B cell (primary cell): ENCODE results near the gene CORO2B. TPM values are rescaled to one million over a fixed set of nuclear protein-coding genes. Genes with fewer than 3 reads are reported as not detected.

Experiments used
- ATAC-seq: fragments of 200-7000 bp; cut with Tn5 transposase; one replicate; pipeline ENCODE4 v1.10.0; 2021; ENCODE audit warnings: low read depth, mild to moderate bottlenecking, moderate number of reproducible peaks, moderate library complexity
- CTCF ChIA-PET: fragments of 350-600 bp; sonication (Branson Sonifier 250); formaldehyde crosslinking; loops from one replicate; lab custom pipeline; 2021; ENCODE audit warnings: antibody characterized with exemption, inconsistent platforms; lab: Charles Lee
- POLR2A ChIA-PET: fragments of 350-600 bp; sonication (Branson Sonifier 250); formaldehyde crosslinking; loops from one replicate; lab custom pipeline; 2021; ENCODE audit warnings: antibody characterized with exemption; lab: Charles Lee
- DNase-seq: peaks from one replicate; pipeline ENCODE4 v3.0.0; 2013
- H2AFZ ChIP-seq: 2 replicates; pipeline ENCODE4 v1.6.1; 2012; ENCODE audit warnings: mild to moderate bottlenecking, low read depth, low read length; ENCODE audit not compliant: insufficient read depth, poor library complexity, severe bottlenecking
- H3K27ac ChIP-seq, 2 donors: 1 replicate in 1 of 2; 2 replicates in 1 of 2; pipeline ENCODE4 v1.5.1; 2012 to 2013; ENCODE audit warnings: low read length in 2 of 2, mild to moderate bottlenecking in 2 of 2, moderate library complexity in 1 of 2
- H3K27me3 ChIP-seq, 4 experiments: fragments of 200-600 bp in 1 of 4; sonication (generic) in 1 of 4; replicated peaks in 1 of 4; 1 replicate in 2 of 4; 2 replicates in 2 of 4; pipeline versions ENCODE4 v1.6.1 to v1.7.0; 2013 to 2016; ENCODE audit warnings: low read length in 3 of 4, mild to moderate bottlenecking in 2 of 4, mixed read lengths in 1 of 4, moderate library complexity in 1 of 4; ENCODE audit not compliant: insufficient read depth in 4 of 4, control insufficient read depth in 3 of 4; ENCODE audit errors: control extremely low read depth in 1 of 4
- H3K36me3 ChIP-seq, 2 experiments: replicated peaks in 1 of 2; 1 replicate in 1 of 2; 2 replicates in 1 of 2; pipeline versions ENCODE4 v1.6.1 to v1.7.1; 2013; ENCODE audit warnings: low read length in 1 of 2; ENCODE audit not compliant: insufficient read depth in 2 of 2, control insufficient read depth in 1 of 2; ENCODE audit errors: control extremely low read depth in 1 of 2, extremely low read depth in 1 of 2
- H3K4me1 ChIP-seq, 2 donors: fragments of 200-600 bp in 1 of 2; sonication (generic) in 1 of 2; 1 replicate in 1 of 2; 2 replicates in 1 of 2; pipeline versions ENCODE4 v1.5.1 to v1.6.1; 2013 to 2017; ENCODE audit warnings: low read length in 2 of 2; ENCODE audit not compliant: control insufficient read depth in 2 of 2, insufficient read depth in 2 of 2
- H3K4me2 ChIP-seq: replicated peaks from 2 replicates; pipeline ENCODE3; 2012; ENCODE audit warnings: mild to moderate bottlenecking, low read depth, low read length; ENCODE audit not compliant: poor library complexity, severe bottlenecking
- H3K4me3 ChIP-seq, 5 experiments: fragments of 200-600 bp in 1 of 5; sonication (generic) in 1 of 5; 1 replicate in 3 of 5; 2 replicates in 2 of 5; pipeline versions ENCODE4 v1.5.1 to v1.7.0; 2011 to 2016; ENCODE audit warnings: low read length in 4 of 5, mild to moderate bottlenecking in 4 of 5, low read depth in 2 of 5, control low read depth in 1 of 5, moderate library complexity in 1 of 5; ENCODE audit not compliant: insufficient read depth in 1 of 5; ENCODE audit errors: control extremely low read depth in 1 of 5, extremely low read depth in 1 of 5
- H3K79me2 ChIP-seq: fragments of 200-600 bp; sonication (generic); one replicate; pipeline ENCODE4 v1.6.0; 2016; ENCODE audit warnings: low read length; ENCODE audit not compliant: control insufficient read depth, insufficient read depth
- H3K9ac ChIP-seq: fragments of 200-600 bp; sonication (generic); 2 replicates; pipeline ENCODE4 v1.6.1; 2017; ENCODE audit warnings: mild to moderate bottlenecking, low read length, moderate library complexity
- H3K9me3 ChIP-seq, 3 donors: one replicate each; pipeline versions ENCODE4 v1.6.1 to v1.7.1; 2013; ENCODE audit warnings: low read length in 2 of 3; ENCODE audit not compliant: control insufficient read depth in 2 of 3, insufficient read depth in 1 of 3; ENCODE audit errors: control extremely low read depth in 1 of 3
- H4K20me1 ChIP-seq: 2 replicates; pipeline ENCODE4 v1.6.0; 2012; ENCODE audit warnings: mild to moderate bottlenecking, low read length; ENCODE audit not compliant: insufficient read depth, control insufficient read depth, poor library complexity, severe bottlenecking
- H3K27ac Mint-ChIP-seq: one replicate; pipeline ENCODE4 v1.8.0; 2021; ENCODE audit warnings: mixed read lengths
- H3K27me3 Mint-ChIP-seq: one replicate; pipeline ENCODE4 v1.8.0; 2021; ENCODE audit warnings: mixed read lengths
- H3K4me1 Mint-ChIP-seq: one replicate; pipeline ENCODE4 v1.8.0; 2021; ENCODE audit warnings: mixed read lengths
- H3K4me3 Mint-ChIP-seq: one replicate; pipeline ENCODE4 v1.8.0; 2021; ENCODE audit warnings: mixed read lengths
- H3K9me3 Mint-ChIP-seq: one replicate; pipeline ENCODE4 v1.8.0; 2022; ENCODE audit warnings: mixed read lengths; ENCODE audit not compliant: insufficient read depth
- EZH2 ChIP-seq: IDR thresholded peaks from 2 replicates; pipeline ENCODE4 v1.6.1; 2012; ENCODE audit warnings: borderline replicate concordance, low read depth, mild to moderate bottlenecking, moderate library complexity, low read length; ENCODE audit not compliant: insufficient read depth, poor library complexity, severe bottlenecking
- WGBS: methylation state at CpG from one replicate; pipeline ENCODE4 v1.1.5; 2013; ENCODE audit warnings: missing lambda C conversion rate; ENCODE audit not compliant: insufficient coverage; 5-methylcytosine and 5-hydroxymethylcytosine counted together
- intact Hi-C: fragments of 100-400 bp; cut with micrococcal nuclease; formaldehyde crosslinking; loops from one replicate; pipeline ENCODE4 v1.10.0; 2022
- polyA plus RNA-seq: library from polyadenylated mRNA; depleted of rRNA; stranded (reverse); fragments of >200 nt; gene quantifications from 2 replicates; pipeline ENCODE4 v1.2.3, GENCODE V29; 2012
- total RNA-seq, 2 donors: library from RNA; stranded (reverse); fragments of 120-200 nt in 1 of 2; gene quantifications; 1 replicate in 1 of 2; 2 replicates in 1 of 2; pipeline versions ENCODE4 v1.2.3 to v1.2.4, GENCODE V29; 2013 to 2022
- TF ChIP-seq, protein P1 (sequence below): fragments of 200-600 bp; IDR thresholded peaks from one replicate; pipeline ENCODE4 v1.8.0; 2022; ENCODE audit warnings: antibody characterized with exemption, mild to moderate bottlenecking

Gene CORO2B
- total and polyA plus RNA-seq, 2 donors (not counting 1 experiment from before 2014, with no cell fraction given) = 9.5 to 11.3 TPM

DNA sequence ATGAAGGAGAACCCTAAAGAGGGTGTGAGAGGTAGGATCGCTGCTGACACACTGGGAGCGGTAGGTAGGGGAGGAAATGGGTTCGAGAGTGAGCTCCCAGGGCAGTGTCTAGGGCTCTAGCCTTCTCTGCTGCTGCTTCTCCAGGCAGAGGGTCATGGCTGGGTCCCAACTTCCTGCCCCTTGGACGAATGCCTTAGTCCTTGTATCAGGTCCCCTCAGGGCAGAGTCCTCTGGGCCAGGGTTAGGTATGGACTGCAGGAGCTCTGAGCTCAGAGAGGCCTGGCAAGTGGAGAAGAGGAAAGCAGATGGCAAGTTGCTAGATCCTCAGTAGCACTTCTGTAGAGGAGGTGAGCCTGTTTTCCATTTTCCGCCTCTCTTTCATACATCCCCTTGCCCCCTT, 2.9 kb downstream of the CORO2B start:
- H3K79me2 ChIP-seq = peaks cover 37% of the 10 kb centered on the region
- intact Hi-C loops = no loop called here
- no peak overlapping the region for H3K9ac ChIP-seq
- Mint-ChIP-seq H3K4me3 (no peak overlapping the region), H3K9me3 (no peaks in the 10 kb centered on the region), H3K27ac (peak overlapping the region; percentile 69), H3K27me3 (peaks cover 15% of the 10 kb centered on the region), H3K4me1 (peaks cover 47% of the 10 kb centered on the region)
- DNase-seq (no peak), ATAC-seq (no peak)
- 78% methylated on average over 4 of the region's 5 CpGs for WGBS
- H3K4me3 ChIP-seq = no peak overlapping the region
- H3K9me3 ChIP-seq = peaks cover 0 to 3% (median 0%) of the 10 kb centered on the region in 3 donors
- no peak overlapping the region for H2AFZ ChIP-seq
- no peaks in the 10 kb centered on the region for H4K20me1 ChIP-seq
- TF ChIP-seq EZH2 = no peak
- TF ChIP-seq, protein P1, sequence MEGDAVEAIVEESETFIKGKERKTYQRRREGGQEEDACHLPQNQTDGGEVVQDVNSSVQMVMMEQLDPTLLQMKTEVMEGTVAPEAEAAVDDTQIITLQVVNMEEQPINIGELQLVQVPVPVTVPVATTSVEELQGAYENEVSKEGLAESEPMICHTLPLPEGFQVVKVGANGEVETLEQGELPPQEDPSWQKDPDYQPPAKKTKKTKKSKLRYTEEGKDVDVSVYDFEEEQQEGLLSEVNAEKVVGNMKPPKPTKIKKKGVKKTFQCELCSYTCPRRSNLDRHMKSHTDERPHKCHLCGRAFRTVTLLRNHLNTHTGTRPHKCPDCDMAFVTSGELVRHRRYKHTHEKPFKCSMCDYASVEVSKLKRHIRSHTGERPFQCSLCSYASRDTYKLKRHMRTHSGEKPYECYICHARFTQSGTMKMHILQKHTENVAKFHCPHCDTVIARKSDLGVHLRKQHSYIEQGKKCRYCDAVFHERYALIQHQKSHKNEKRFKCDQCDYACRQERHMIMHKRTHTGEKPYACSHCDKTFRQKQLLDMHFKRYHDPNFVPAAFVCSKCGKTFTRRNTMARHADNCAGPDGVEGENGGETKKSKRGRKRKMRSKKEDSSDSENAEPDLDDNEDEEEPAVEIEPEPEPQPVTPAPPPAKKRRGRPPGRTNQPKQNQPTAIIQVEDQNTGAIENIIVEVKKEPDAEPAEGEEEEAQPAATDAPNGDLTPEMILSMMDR = no peak
- ChIA-PET CTCF (interaction anchor here (1.0 to 4.0 kb wide), 7 partner anchors 22 to 94 kb away, joined by 3 to 13 read pairs (median 5); no protein-coding TSS in a partner anchor), POLR2A (no interaction called here)
- H3K27me3 ChIP-seq = peaks cover 0 to 15% (median 2%) of the 10 kb centered on the region in 4 experiments
- no peaks in the 10 kb centered on the region for H3K36me3 ChIP-seq
- no peak overlapping the region for H3K4me2 ChIP-seq
- H3K4me1 ChIP-seq = peaks cover 29 to 30% of the 10 kb centered on the region in 2 donors
- H3K27ac ChIP-seq = no peak overlapping the region

DNA sequence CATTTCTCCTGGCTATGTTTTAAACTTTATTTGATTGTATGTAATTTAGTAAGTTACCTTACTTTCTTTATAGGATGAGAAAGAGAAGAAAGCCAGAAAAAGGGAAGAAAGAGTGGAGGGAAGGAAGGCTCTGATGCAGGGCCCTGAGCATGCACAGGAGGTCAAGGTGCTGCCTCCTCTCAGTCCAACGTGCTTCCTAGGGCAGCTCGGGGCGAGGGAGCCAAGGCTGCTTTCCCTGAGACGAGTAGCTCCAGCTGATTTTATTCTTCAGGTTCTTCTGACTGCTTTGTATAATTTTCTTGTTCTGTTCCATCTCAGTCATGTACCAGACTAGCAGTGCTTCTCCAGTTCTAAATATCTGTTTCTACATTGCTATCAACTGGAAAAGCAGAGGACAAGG, 3.4 kb downstream of the CORO2B start:
- H3K79me2 ChIP-seq = peaks cover 35% of the 10 kb centered on the region
- DNase-seq = no peak
- no peak overlapping the region for H3K27ac ChIP-seq
- H3K9me3 Mint-ChIP-seq = no peaks in the 10 kb centered on the region
- H3K27me3 Mint-ChIP-seq = peaks cover 13% of the 10 kb centered on the region
- no peak for ATAC-seq
- ChIA-PET POLR2A (no interaction called here), CTCF (interaction anchor here (1.4 to 4.0 kb wide), 3 partner anchors 28 to 92 kb away, joined by 5 to 13 read pairs (median 6); no protein-coding TSS in a partner anchor)
- H3K4me3 ChIP-seq = no peak overlapping the region
- no peak overlapping the region for H3K27ac Mint-ChIP-seq
- H3K4me1 Mint-ChIP-seq = peaks cover 47% of the 10 kb centered on the region
- H3K4me3 Mint-ChIP-seq = no peak overlapping the region
- intact Hi-C loops = no loop called here
- peaks cover 24 to 26% of the 10 kb centered on the region in 2 donors for H3K4me1 ChIP-seq
- no peak overlapping the region for H3K4me2 ChIP-seq
- H3K36me3 ChIP-seq = no peaks in the 10 kb centered on the region
- WGBS = 86% methylated on average over 3 of the region's 4 CpGs
- no peak overlapping the region for H3K9ac ChIP-seq
- H4K20me1 ChIP-seq = no peaks in the 10 kb centered on the region
- TF ChIP-seq EZH2 = no peak
- TF ChIP-seq, protein P1 = no peak
- peaks cover 0 to 3% (median 0%) of the 10 kb centered on the region in 3 donors for H3K9me3 ChIP-seq
- H2AFZ ChIP-seq = no peak overlapping the region
- peaks cover 0 to 10% (median 0%) of the 10 kb centered on the region in 4 experiments for H3K27me3 ChIP-seq
